AG04449 (cell line): ENCODE data around the gene TXNL4A.

Experiments
- CTCF ChIA-PET: fragments of 350-600 bp; formaldehyde crosslinking; extraction: SDS; loops from one replicate; lab custom pipeline; 2021; ENCODE audit warnings: antibody characterized with exemption; lab: Yijun Ruan, JAX
- POLR2A ChIA-PET: fragments of 400-600, 350-600 bp; formaldehyde crosslinking; extraction: SDS; loops from one replicate; lab custom pipeline; 2020; ENCODE audit warnings: antibody characterized with exemption, inconsistent platforms; lab: Yijun Ruan, JAX
- DNase-seq: peaks from one replicate; pipeline ENCODE4 v3.0.0-alpha.2; 2010; ENCODE audit warnings: low read depth, low spot score
- H3K4me3 ChIP-seq: 2 replicates; pipeline ENCODE4 v1.5.1; 2011; ENCODE audit warnings: low read depth, mild to moderate bottlenecking, control low read depth, low read length
- CTCF ChIP-seq: IDR thresholded peaks from one replicate; pipeline ENCODE4 v1.5.1; 2011; ENCODE audit warnings: mild to moderate bottlenecking, moderate library complexity, low read length, control low read depth, inconsistent platforms; ENCODE audit not compliant: insufficient read depth; ENCODE audit errors: missing control alignments

The TXNL4A gene

GRCh38 chr18:79931475-79931874, 56.9 kb downstream of the TXNL4A start:
- ChIA-PET CTCF (no interaction called here), POLR2A (no interaction called here)
- no peak for DNase-seq
- TF ChIP-seq CTCF = no peak
- H3K4me3 ChIP-seq = no peak overlapping the region

GRCh38 chr18:79930020-79930642, 58.2 kb downstream of the TXNL4A start:
- H3K4me3 ChIP-seq = no peak overlapping the region
- ChIA-PET CTCF (no interaction called here), POLR2A (no interaction called here)
- TF ChIP-seq CTCF = no peak
- DNase-seq = no peak

- CTCF ChIA-PET = no interaction called here
- H3K4me3 ChIP-seq = no peak overlapping the region
- POLR2A ChIA-PET = no interaction called here
- TF ChIP-seq CTCF = no peak
- DNase-seq = no peak
These were observed 59.8 kb downstream of the TXNL4A start for GRCh38 chr18:79928563-79928960.

- ChIA-PET CTCF (no interaction called here), POLR2A (no interaction called here)
- no peak for DNase-seq
- H3K4me3 ChIP-seq = no peak overlapping the region
- no peak for TF ChIP-seq CTCF
These were observed 60.5 kb downstream of the TXNL4A start for GRCh38 chr18:79927607-79928562.

- CTCF ChIA-PET = interaction anchor here (2.0 kb wide), 1 partner anchor 13 kb away, joined by 6 read pairs; no protein-coding TSS in a partner anchor
- POLR2A ChIA-PET = no interaction called here
These were observed 61.4 kb downstream of the TXNL4A start for GRCh38 chr18:79926715-79927606.

More at GRCh38 chr18:79926715-79927606, 61.4 kb downstream of the TXNL4A start:
- DNase-seq = no peak
- H3K4me3 ChIP-seq = no peak overlapping the region
- no peak for TF ChIP-seq CTCF
